ENCODE measurements around the gene SPTLC1. TPM values are rescaled to one million over a fixed set of nuclear protein-coding genes. Genes with fewer than 3 reads are reported as not detected.

The SPTLC1 gene
- total RNA-seq, 4 donors from 2014 or later = 105 to 115 (median 109) TPM

GRCh38 chr9:92057226-92057625 lies 58.0 kb downstream of the SPTLC1 start:
- H3K27ac ChIP-seq = no peak overlapping the region
- peaks cover 11% of the 10 kb centered on the region for H3K9me3 ChIP-seq
- no peak overlapping the region for H3K4me3 ChIP-seq
- peaks cover 59% of the 10 kb centered on the region for H3K36me3 ChIP-seq
- no peaks in the 10 kb centered on the region for H3K27me3 ChIP-seq
- DNase-seq (ENCODE audit: low spot score in 2 of 2) = no peak
- 88% methylated on average over 1 of the region's 1 CpG for WGBS
- no peaks in the 10 kb centered on the region for H3K4me1 ChIP-seq
- TF ChIP-seq POLR2A (IDR thresholded peaks at IDR 0.05) (no peak), EP300 (IDR thresholded peaks at IDR 0.05) (no peak), CTCF (IDR thresholded peaks at IDR 0.05) (no peak), POLR2AphosphoS5 (IDR thresholded peaks at IDR 0.05) (no peak)

GRCh38 chr9:92055624-92056023 lies 59.6 kb downstream of the SPTLC1 start:
- whole genome bisulfite sequencing = 73% methylated on average over 2 of the region's 2 CpGs
- no peak for TF ChIP-seq POLR2A (IDR thresholded peaks at IDR 0.05)
- no peak for TF ChIP-seq CTCF (IDR thresholded peaks at IDR 0.05)
- no peak for TF ChIP-seq EP300 (IDR thresholded peaks at IDR 0.05)
- TF ChIP-seq POLR2AphosphoS5 (IDR thresholded peaks at IDR 0.05) = no peak
- H3K36me3 ChIP-seq = peaks cover 57% of the 10 kb centered on the region
- no peak overlapping the region for H3K4me3 ChIP-seq
- no peaks in the 10 kb centered on the region for H3K9me3 ChIP-seq
- H3K27me3 ChIP-seq = no peaks in the 10 kb centered on the region
- no peak overlapping the region for H3K27ac ChIP-seq
- no peaks in the 10 kb centered on the region for H3K4me1 ChIP-seq
- DNase-seq (ENCODE audit: low spot score in 2 of 2) = no peak

- no peak overlapping the region for H3K4me3 ChIP-seq
- DNase-seq (ENCODE audit: low spot score in 2 of 2) = no peak
- no peak overlapping the region for H3K27ac ChIP-seq
- H3K27me3 ChIP-seq = no peaks in the 10 kb centered on the region
- 87% methylated on average over 12 of the region's 12 CpGs for WGBS
- H3K36me3 ChIP-seq = peaks cover 68% of the 10 kb centered on the region
- no peaks in the 10 kb centered on the region for H3K9me3 ChIP-seq
- TF ChIP-seq CTCF (IDR thresholded peaks at IDR 0.05) (no peak), POLR2AphosphoS5 (IDR thresholded peaks at IDR 0.05) (no peak), EP300 (IDR thresholded peaks at IDR 0.05) (no peak), POLR2A (IDR thresholded peaks at IDR 0.05) (no peak)
- no peaks in the 10 kb centered on the region for H3K4me1 ChIP-seq
Observed at GRCh38 chr9:92048924-92049625, 66.1 kb downstream of the SPTLC1 start.

GRCh38 chr9:92047500-92047899 lies 67.7 kb downstream of the SPTLC1 start:
- Histone ChIP-seq H3K9me3 (no peaks in the 10 kb centered on the region), H3K4me3 (no peak overlapping the region), H3K27ac (no peak overlapping the region), H3K27me3 (no peaks in the 10 kb centered on the region), H3K4me1 (no peaks in the 10 kb centered on the region), H3K36me3 (peaks cover 73% of the 10 kb centered on the region)
- WGBS = 92% methylated on average over 3 of the region's 3 CpGs
- DNase-seq (ENCODE audit: low spot score in 2 of 2) = no peak
- no peak for TF ChIP-seq EP300 (IDR thresholded peaks at IDR 0.05)
- no peak for TF ChIP-seq POLR2A (IDR thresholded peaks at IDR 0.05)
- TF ChIP-seq CTCF (IDR thresholded peaks at IDR 0.05) = no peak
- TF ChIP-seq POLR2AphosphoS5 (IDR thresholded peaks at IDR 0.05) = no peak

- 65% methylated on average over 3 of the region's 3 CpGs for WGBS
- Histone ChIP-seq H3K4me1 (no peaks in the 10 kb centered on the region), H3K36me3 (peaks cover 75% of the 10 kb centered on the region), H3K4me3 (no peak overlapping the region), H3K27me3 (no peaks in the 10 kb centered on the region), H3K27ac (no peak overlapping the region), H3K9me3 (no peaks in the 10 kb centered on the region)
- TF ChIP-seq CTCF (IDR thresholded peaks at IDR 0.05) (no peak), POLR2AphosphoS5 (IDR thresholded peaks at IDR 0.05) (no peak), EP300 (IDR thresholded peaks at IDR 0.05) (no peak), POLR2A (IDR thresholded peaks at IDR 0.05) (no peak)
- DNase-seq (ENCODE audit: low spot score in 2 of 2) = no peak
Observed at GRCh38 chr9:92046676-92047075, 68.5 kb downstream of the SPTLC1 start.
